ENCODE measurements around the gene UBC. TPM values are rescaled to one million over a fixed set of nuclear protein-coding genes. Genes with fewer than 3 reads are reported as not detected.

UBC gene
- polyA plus RNA-seq, 1 donor = 802 TPM

DNA sequence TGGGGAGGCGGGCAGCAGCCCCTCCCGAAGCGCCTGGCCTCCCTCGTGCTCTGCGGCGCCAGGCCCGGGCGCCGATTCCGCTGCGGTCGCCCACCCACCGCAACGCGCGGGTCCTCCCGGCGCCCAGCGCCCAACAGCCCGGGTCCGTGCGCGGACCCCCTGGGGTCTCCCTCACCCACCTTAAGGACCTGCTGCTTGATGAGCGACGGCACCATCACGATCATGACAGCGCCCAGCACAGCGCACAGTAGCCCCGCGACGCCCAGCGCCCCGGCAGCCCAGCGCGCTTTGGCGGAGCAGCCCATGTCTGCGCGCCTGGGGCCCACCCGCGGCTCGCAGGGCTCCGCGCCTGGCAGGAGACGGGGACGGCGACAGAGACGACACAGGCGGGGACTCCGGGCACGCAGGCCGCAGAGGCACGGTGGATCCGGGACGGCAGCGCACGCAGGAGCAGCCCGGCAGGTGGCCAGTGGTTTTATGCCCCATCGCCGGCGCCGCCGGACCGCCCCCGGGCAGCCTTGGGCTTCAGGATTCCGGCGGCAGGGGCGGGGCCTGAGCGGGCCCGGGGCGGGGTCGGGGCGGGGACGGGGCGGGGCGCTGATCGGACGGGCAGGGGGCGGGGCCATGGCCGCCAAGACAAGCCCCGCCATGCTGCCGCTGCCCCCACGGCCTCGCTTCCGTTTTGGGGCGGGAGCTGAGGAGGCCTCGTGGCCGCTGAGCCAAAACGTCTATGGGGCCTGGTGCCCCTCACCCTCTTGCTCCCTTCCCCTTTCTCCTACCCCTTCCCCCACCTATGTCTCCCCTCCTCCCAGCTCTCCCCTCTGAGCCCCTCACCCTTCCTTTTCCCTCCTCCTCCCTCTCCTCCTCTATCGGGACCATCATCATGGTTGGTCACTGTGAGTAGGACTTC is 50.8 kb downstream of the UBC start, which contains the start of gene SCARB1:
Gene SCARB1, minus strand, starts transcription at position 449 of the 910 bp plus-strand sequence. Its CDS starts 144 bp downstream, at position 305.
- peak; percentile 77 for DNase-seq

DNA sequence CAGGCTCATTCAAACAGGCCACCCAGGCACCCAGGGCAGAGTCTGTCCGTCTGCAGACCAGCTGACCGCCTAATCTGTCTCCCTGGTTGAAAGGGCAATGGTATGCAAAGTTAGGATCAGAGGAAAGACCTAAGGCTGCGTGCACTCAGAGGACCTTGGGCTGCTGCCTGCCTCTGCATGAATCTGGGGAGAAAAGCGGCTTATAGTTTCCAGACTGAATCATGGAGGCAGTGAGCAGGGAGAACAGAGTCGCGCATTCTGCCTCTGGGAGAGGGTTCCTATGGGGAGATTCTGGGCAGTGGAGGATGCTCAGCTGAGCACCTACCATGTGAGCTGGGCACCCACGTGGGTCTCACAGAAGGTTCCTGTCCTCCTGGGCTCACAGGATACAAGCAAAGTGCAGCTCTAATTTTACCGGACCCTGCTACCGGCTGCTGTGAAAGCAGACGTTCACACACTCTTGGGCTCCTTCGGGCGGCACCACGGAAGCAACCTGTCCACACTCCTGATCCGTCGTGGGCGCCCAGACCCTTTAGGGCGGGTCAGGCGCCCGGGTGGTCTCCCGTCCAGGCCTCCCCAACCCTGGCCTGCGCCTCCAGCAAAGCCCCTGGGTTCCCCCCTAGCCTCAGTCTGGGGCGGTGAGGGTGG is 51.6 kb downstream of the UBC start:
- DNase-seq = no peak

DNA sequence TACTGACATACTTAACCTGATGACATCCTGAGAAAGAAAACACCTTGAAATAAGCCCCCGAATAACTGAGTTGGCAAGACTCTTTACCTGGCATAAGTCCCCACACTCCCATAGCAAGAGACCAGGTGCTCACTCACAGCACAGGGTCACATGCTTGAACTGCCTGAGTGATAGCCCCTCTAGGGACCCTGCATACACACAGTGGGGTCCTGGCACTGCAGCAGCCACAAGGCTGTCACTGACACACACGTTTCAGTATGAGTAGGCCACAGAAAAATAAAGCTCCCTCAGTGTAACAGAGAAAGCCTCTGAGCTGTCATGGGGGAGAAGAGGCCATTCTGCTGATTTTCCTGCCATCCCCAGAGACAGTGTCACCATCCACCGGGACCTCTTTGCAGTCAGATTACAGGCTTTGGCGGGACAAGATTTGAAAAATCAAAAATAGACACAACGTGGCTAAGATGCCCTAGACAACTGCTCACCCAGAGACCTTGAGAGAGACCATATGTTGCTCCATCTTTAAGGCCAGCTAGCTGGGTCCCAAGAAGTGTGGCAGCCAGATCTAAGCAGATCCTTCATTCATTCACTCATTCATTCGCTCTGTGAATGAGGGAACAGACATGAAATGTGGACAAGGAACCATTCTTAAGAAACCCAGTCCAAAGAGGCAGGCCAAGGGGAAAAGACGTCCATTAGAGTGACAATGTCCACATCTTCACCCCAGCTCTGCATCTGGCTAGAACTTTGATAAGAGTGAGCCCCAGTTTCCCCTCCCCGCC is 52.4 kb downstream of the UBC start:
- DNase-seq = no peak

Other genes starting within 250 kb of the UBC start
- 25.1 TPM for gene SCARB1, start 50.8 kb downstream of the UBC start, polyA plus RNA-seq (ENCODE audit: insufficient read length)
- gene DHX37, start 74.5 kb upstream of the UBC start, polyA plus RNA-seq (ENCODE audit: insufficient read length) = 11.4 TPM
- 2.6 TPM for gene BRI3BP, start 79.0 kb upstream of the UBC start, polyA plus RNA-seq (ENCODE audit: insufficient read length)
- gene AACS, start 150.8 kb upstream of the UBC start, polyA plus RNA-seq (ENCODE audit: insufficient read length) = 29.2 TPM

All from hindlimb muscle (tissue), 1 donor.